HCT116 (cell line): Measurements from ENCODE around the gene PABPC3. TPM values are rescaled to one million over a fixed set of nuclear protein-coding genes. Genes with fewer than 3 reads are reported as not detected.

Source experiments
- ATAC-seq: fragments of 200-7000 bp; cut with Tn5 transposase; 2 replicates; pipeline ENCODE4 v1.9.1; 2020; ENCODE audit warnings: mild to moderate bottlenecking, moderate library complexity
- BruUV-seq: library from RNA; stranded (reverse); fragments of 400-500 nt; replicated peaks from 2 replicates; lab custom pipeline; 2021; lab: Mats Ljungman, UMichigan
- CTCF ChIA-PET: fragments of 300-600 bp; sonication (Branson Sonifier 250); formaldehyde crosslinking; loops from one replicate; lab custom pipeline; 2021; ENCODE audit warnings: antibody characterized with exemption; lab: Charles Lee
- POLR2A ChIA-PET: fragments of 300-600, 350-600 bp; sonication (Branson Sonifier 250); formaldehyde crosslinking; loops from one replicate; lab custom pipeline; 2021; ENCODE audit warnings: antibody characterized with exemption; lab: Charles Lee
- RAD21 ChIA-PET, 2 experiments: fragments of 300-600 bp; sonication (Branson Sonifier 250); formaldehyde crosslinking; loops; one replicate each; lab custom pipeline; 2023; ENCODE audit warnings: low total read pairs in 2 of 2; ENCODE audit not compliant: uncharacterized antibody in 2 of 2, unreplicated experiment in 2 of 2, low non-redundant PET in 1 of 2; lab: Charles Lee
- DNase-seq: peaks from one replicate; pipeline ENCODE4 v3.0.0-alpha.2; 2010; ENCODE audit warnings: low read depth, low spot score
- H2AFZ ChIP-seq: fragments of 200-600 bp; shearing (Covaris generic), sonication (generic); 2 replicates; pipeline ENCODE4 v1.6.1; 2017; ENCODE audit warnings: low read depth, mixed run types, mixed read lengths, antibody characterized with exemption, low read length; ENCODE audit not compliant: poor library complexity, severe bottlenecking
- H3K27ac ChIP-seq: 2 replicates; pipeline ENCODE4 v1.5.1; 2012; ENCODE audit warnings: low read depth, low read length
- H3K27me3 ChIP-seq: fragments of 200-600 bp; sonication (generic); 2 replicates; pipeline ENCODE4 v1.6.1; 2016; ENCODE audit warnings: mixed run types, low read length, mixed read lengths; ENCODE audit not compliant: insufficient read depth
- H3K36me3 ChIP-seq, 2 experiments: fragments of 200-500 bp in 1 of 2; fragments of 200-600 bp in 1 of 2; sonication (Bioruptor generic) in 1 of 2; sonication (generic) in 1 of 2; 2 replicates each; pipeline versions ENCODE4 v1.5.1 to v1.6.1; 2014 to 2016; ENCODE audit warnings: low read length in 2 of 2, inconsistent platforms in 1 of 2, mixed read lengths in 1 of 2, mixed run types in 1 of 2; ENCODE audit not compliant: insufficient read depth in 2 of 2, control insufficient read depth in 1 of 2
- H3K4me1 ChIP-seq, 2 experiments: fragments of 200-600 bp in 1 of 2; sonication (generic) in 1 of 2; 2 replicates each; pipeline versions ENCODE4 v1.5.1 to v1.6.1; 2012 to 2017; ENCODE audit warnings: low read length in 2 of 2, inconsistent platforms in 1 of 2, mild to moderate bottlenecking in 1 of 2, mixed read lengths in 1 of 2, mixed run types in 1 of 2, moderate library complexity in 1 of 2; ENCODE audit not compliant: insufficient read depth in 2 of 2, control insufficient read depth in 1 of 2
- H3K4me2 ChIP-seq: fragments of 200-600 bp; sonication (generic); 2 replicates; pipeline ENCODE4 v1.6.1; 2017; ENCODE audit warnings: mixed run types, low read length, mixed read lengths
- H3K4me3 ChIP-seq, 2 experiments: fragments of 200-600 bp in 1 of 2; sonication (generic) in 1 of 2; replicated peaks in 1 of 2; 2 replicates each; pipeline ENCODE4 v1.5.1; 2011 to 2016; ENCODE audit warnings: low read length in 2 of 2, control low read depth in 1 of 2, low read depth in 1 of 2, mild to moderate bottlenecking in 1 of 2, mixed read lengths in 1 of 2, mixed run types in 1 of 2
- H3K79me2 ChIP-seq: fragments of 200-600 bp; sonication (generic); 2 replicates; pipeline ENCODE4 v1.6.1; 2017; ENCODE audit warnings: mild to moderate bottlenecking, mixed run types, low read length, moderate library complexity, mixed read lengths; ENCODE audit not compliant: insufficient read depth
- H3K9ac ChIP-seq: fragments of 200-600 bp; sonication (generic); 2 replicates; pipeline ENCODE4 v1.6.1; 2016; ENCODE audit warnings: low read length, mixed read lengths
- H3K9me2 ChIP-seq: fragments of 200-600 bp; sonication (generic), shearing (Covaris generic); 2 replicates; pipeline ENCODE4 v1.6.1; 2017; ENCODE audit warnings: mixed run types, mild to moderate bottlenecking, moderate library complexity; ENCODE audit not compliant: insufficient read depth
- H3K9me3 ChIP-seq, 2 experiments: fragments of 200-500 bp in 1 of 2; fragments of 200-600 bp in 1 of 2; sonication (Bioruptor generic) in 1 of 2; sonication (generic) in 1 of 2; 2 replicates each; pipeline ENCODE4 v1.6.1; 2014 to 2017; ENCODE audit warnings: low read length in 2 of 2, mixed read lengths in 2 of 2, inconsistent platforms in 1 of 2, low read depth in 1 of 2, mild to moderate bottlenecking in 1 of 2, mixed run types in 1 of 2, moderate library complexity in 1 of 2; ENCODE audit not compliant: control insufficient read depth in 1 of 2, insufficient read depth in 1 of 2
- H4K20me1 ChIP-seq: fragments of 200-600 bp; sonication (generic), shearing (Covaris generic); 2 replicates; pipeline ENCODE4 v1.6.1; 2017; ENCODE audit warnings: mixed run types, mild to moderate bottlenecking, moderate library complexity; ENCODE audit not compliant: insufficient read depth
- ATF3 ChIP-seq: IDR thresholded peaks from 2 replicates; pipeline ENCODE4 v1.6.1; 2012
- ELF1 ChIP-seq: IDR thresholded peaks from 2 replicates; pipeline ENCODE4 v1.6.1; 2012; ENCODE audit warnings: low read depth, borderline replicate concordance
- YY1 ChIP-seq: IDR thresholded peaks from 2 replicates; pipeline ENCODE4 v1.6.1; 2011; ENCODE audit warnings: low read length, low read depth, moderate library complexity, mild to moderate bottlenecking; ENCODE audit not compliant: insufficient replicate concordance; ENCODE audit errors: extremely low read depth
- intact Hi-C: fragments of 100-400 bp; cut with micrococcal nuclease; formaldehyde crosslinking; loops from 2 replicates; pipeline ENCODE4 v1.10.0; 2022
- total RNA-seq: library from RNA; stranded (reverse); gene quantifications from one replicate; pipeline ENCODE4 v1.2.1, GENCODE V29; 2021; ENCODE audit not compliant: unreplicated experiment
- TF ChIP-seq, protein P1 (sequence below): IDR thresholded peaks from 2 replicates; pipeline ENCODE4 v1.6.1; 2011; ENCODE audit warnings: mild to moderate bottlenecking, low read length, moderate library complexity; ENCODE audit not compliant: insufficient replicate concordance; ENCODE audit errors: extremely low read depth

The PABPC3 gene
- total RNA-seq, 1 experiment from 2014 or later: 0.59 TPM

DNA sequence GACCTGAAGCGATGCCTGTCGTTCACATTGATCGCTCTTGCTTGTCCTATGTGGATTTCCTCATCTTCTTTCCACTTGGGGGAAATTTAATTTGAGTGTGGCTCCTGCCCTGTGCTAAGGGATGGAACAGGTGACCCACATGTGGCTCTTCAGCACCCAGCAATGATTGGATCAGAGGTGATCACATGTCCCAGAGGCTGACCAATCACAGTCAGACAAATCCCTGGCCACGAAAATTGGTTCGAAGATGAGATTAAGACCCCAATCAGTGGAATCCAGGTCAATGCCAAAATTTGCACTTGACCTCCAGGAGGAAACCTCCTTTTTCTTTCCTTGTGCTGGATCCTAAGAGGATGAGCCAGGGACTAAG, 52.5 kb downstream of the PABPC3 start:
- no peak for DNase-seq
- ChIA-PET POLR2A (no interaction called here), CTCF (no interaction called here), RAD21 (no interaction called here)
- Histone ChIP-seq H3K36me3 (no peaks in the 10 kb centered on the region), H4K20me1 (no peaks in the 10 kb centered on the region), H3K4me1 (no peaks in the 10 kb centered on the region), H3K9me2 (no peaks in the 10 kb centered on the region), H2AFZ (no peak overlapping the region), H3K79me2 (no peaks in the 10 kb centered on the region), H3K9me3 (no peaks in the 10 kb centered on the region), H3K27me3 (peaks cover 6% of the 10 kb centered on the region), H3K4me3 (no peak overlapping the region), H3K9ac (no peak overlapping the region), H3K4me2 (no peak overlapping the region), H3K27ac (no peak overlapping the region)
- intact Hi-C loops: no loop called here
- no TSS peak for BruUV-seq
- TF ChIP-seq ELF1 (no peak), ATF3 (no peak), YY1 (no peak)
- TF ChIP-seq, protein P1, sequence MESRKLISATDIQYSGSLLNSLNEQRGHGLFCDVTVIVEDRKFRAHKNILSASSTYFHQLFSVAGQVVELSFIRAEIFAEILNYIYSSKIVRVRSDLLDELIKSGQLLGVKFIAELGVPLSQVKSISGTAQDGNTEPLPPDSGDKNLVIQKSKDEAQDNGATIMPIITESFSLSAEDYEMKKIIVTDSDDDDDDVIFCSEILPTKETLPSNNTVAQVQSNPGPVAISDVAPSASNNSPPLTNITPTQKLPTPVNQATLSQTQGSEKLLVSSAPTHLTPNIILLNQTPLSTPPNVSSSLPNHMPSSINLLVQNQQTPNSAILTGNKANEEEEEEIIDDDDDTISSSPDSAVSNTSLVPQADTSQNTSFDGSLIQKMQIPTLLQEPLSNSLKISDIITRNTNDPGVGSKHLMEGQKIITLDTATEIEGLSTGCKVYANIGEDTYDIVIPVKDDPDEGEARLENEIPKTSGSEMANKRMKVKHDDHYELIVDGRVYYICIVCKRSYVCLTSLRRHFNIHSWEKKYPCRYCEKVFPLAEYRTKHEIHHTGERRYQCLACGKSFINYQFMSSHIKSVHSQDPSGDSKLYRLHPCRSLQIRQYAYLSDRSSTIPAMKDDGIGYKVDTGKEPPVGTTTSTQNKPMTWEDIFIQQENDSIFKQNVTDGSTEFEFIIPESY: no peak
- no peak for ATAC-seq

Other genes starting within 250 kb of the PABPC3 start
- gene AMER2, start 76.2 kb downstream of the PABPC3 start, total RNA-seq: not detected
- gene MTMR6, start 191.4 kb downstream of the PABPC3 start, total RNA-seq: 11.4 TPM
- 101 TPM for gene NUP58, start 205.5 kb downstream of the PABPC3 start, total RNA-seq